Stomach (tissue), 9 donors: ENCODE data around the gene TMEM236. TPM values are rescaled to one million over a fixed set of nuclear protein-coding genes. Genes with fewer than 3 reads are reported as not detected.
A peak's percentile ranks its signal among the peaks of the same experiment; 100 is the strongest.

Experiments used
- DNase-seq, 2 donors: peaks; one replicate each; pipeline versions ENCODE4 v3.0.0 to v3.0.0-alpha.2; 2013 to 2019
- H3K27ac ChIP-seq, 5 donors: fragments of 200-600 bp in 4 of 5; sonication (generic) in 4 of 5; one replicate each; pipeline ENCODE4 v1.5.1; 2013 to 2019; ENCODE audit warnings: mild to moderate bottlenecking in 1 of 5, moderate library complexity in 1 of 5
- H3K27me3 ChIP-seq, 3 donors: fragments of 200-600 bp; sonication (generic); one replicate each; pipeline ENCODE4 v1.5.1; 2017 to 2019; ENCODE audit warnings: mixed run types in 1 of 3
- H3K36me3 ChIP-seq, 4 donors: fragments of 200-600 bp; sonication (generic); 1 replicate in 3 of 4; 2 replicates in 1 of 4; pipeline ENCODE4 v1.5.1; 2016 to 2019
- H3K4me1 ChIP-seq, 4 donors: fragments of 200-600 bp; sonication (generic); one replicate each; pipeline ENCODE4 v1.5.1; 2016 to 2019
- H3K4me3 ChIP-seq, 4 donors: fragments of 200-600 bp; sonication (generic) in 3 of 4; one replicate each; pipeline ENCODE4 v1.5.1; 2016 to 2019; ENCODE audit warnings: mild to moderate bottlenecking in 1 of 4
- H3K9me3 ChIP-seq, 4 donors: fragments of 200-600 bp; sonication (generic); one replicate each; pipeline ENCODE4 v1.5.1; 2016 to 2019
- CTCF ChIP-seq, 7 experiments: fragments of 450-650 bp in 4 of 7; fragments of 200-600 bp in 3 of 7; sonication (generic) in 3 of 7; IDR thresholded peaks; one replicate each; pipeline ENCODE4 v1.5.1; 2016 to 2019; ENCODE audit warnings: antibody characterized with exemption in 7 of 7, control low read depth in 2 of 7, mild to moderate bottlenecking in 1 of 7
- EP300 ChIP-seq: sonication (generic); formaldehyde crosslinking; IDR thresholded peaks from one replicate; pipeline ENCODE4 v1.6.1; 2017; ENCODE audit warnings: antibody characterized with exemption
- POLR2A ChIP-seq, 4 donors: fragments of 450-650 bp; IDR thresholded peaks; one replicate each; pipeline ENCODE4 v1.6.1; 2016; ENCODE audit warnings: antibody characterized with exemption in 4 of 4, control low read depth in 2 of 4, mild to moderate bottlenecking in 1 of 4, moderate library complexity in 1 of 4
- POLR2AphosphoS5 ChIP-seq, 3 donors: sonication (generic); formaldehyde crosslinking; IDR thresholded peaks; one replicate each; pipeline ENCODE4 v1.6.1; 2016; ENCODE audit warnings: antibody characterized with exemption in 3 of 3
- WGBS, 5 donors: extraction: QIAGEN DNeasy Blood & Tissue Kit in 3 of 5; methylation state at CpG; one replicate each; pipeline versions ENCODE4 v1.1.5 to v1.1.7; 2013 to 2018; 5-methylcytosine and 5-hydroxymethylcytosine counted together
- intact Hi-C: fragments of 100-400 bp; cut with DNase I; formaldehyde crosslinking; loops from one replicate; pipeline ENCODE4 v1.15.1; 2023; ENCODE audit warnings: low total_unique reads
- polyA plus RNA-seq, 3 donors: library from polyadenylated mRNA; stranded (reverse); fragments of 200-250 nt; gene quantifications; one replicate each; pipeline ENCODE4 v1.2.3, GENCODE V29; 2013
- total RNA-seq, 5 donors: library from RNA; depleted of rRNA; stranded (reverse); fragments of >200 nt; gene quantifications; one replicate each; pipeline versions ENCODE4 v1.1.0 to v1.2.3, GENCODE V29; 2014 to 2016
- donor health status: healthy with polysubstance abuse.
- donor health status: Bipolar disorder and iron deficiency.
- donor health status: healthy.

The TMEM236 gene
- total and polyA plus RNA-seq, 8 donors = 0.08 to 9.6 (median 1.3) TPM; not detected in 2

- H3K27ac ChIP-seq = peak overlapping the region in 1 of 5 donors; percentile 38
- peaks cover 0 to 16% (median 6%) of the 10 kb centered on the region in 4 donors for H3K4me1 ChIP-seq
- no peak for DNase-seq
- no peaks in the 10 kb centered on the region for H3K36me3 ChIP-seq
- TF ChIP-seq POLR2AphosphoS5 (IDR thresholded peaks at IDR 0.05) (no peak), CTCF (IDR thresholded peaks at IDR 0.05) (no peak), EP300 (no peak), POLR2A (IDR thresholded peaks at IDR 0.05) (no peak)
- no peaks in the 10 kb centered on the region for H3K9me3 ChIP-seq
- 55 to 74% (median 58%) methylated on average over 6 of the region's 6 CpGs for WGBS, 5 donors
- intact Hi-C loops = loop anchor here (5.0 kb wide), 1 partner anchor 137 kb away; no protein-coding TSS in a partner anchor
- H3K4me3 ChIP-seq = no peak overlapping the region
- H3K27me3 ChIP-seq = no peaks in the 10 kb centered on the region
These were observed 7.6 kb upstream of the TMEM236 start for GRCh38 chr10:17744341-17744861.

GRCh38 chr10:17747883-17748550 is 4.0 kb upstream of the TMEM236 start:
- Histone ChIP-seq H3K27ac (no peak overlapping the region), H3K9me3 (no peaks in the 10 kb centered on the region), H3K4me3 (no peak overlapping the region), H3K36me3 (no peaks in the 10 kb centered on the region), H3K4me1 (peaks cover 0 to 10% (median 1%) of the 10 kb centered on the region in 4 donors), H3K27me3 (no peaks in the 10 kb centered on the region)
- 70 to 81% (median 72%) methylated on average over 10 of the region's 10 CpGs for WGBS, 5 donors
- TF ChIP-seq EP300 (no peak), POLR2AphosphoS5 (IDR thresholded peaks at IDR 0.05) (no peak), POLR2A (IDR thresholded peaks at IDR 0.05) (no peak), CTCF (IDR thresholded peaks at IDR 0.05) (no peak)
- peak in 1 of 2 donors; percentile 39 for DNase-seq
- intact Hi-C loops = no loop called here

GRCh38 chr10:17749890-17750289 is 2.1 kb upstream of the TMEM236 start:
- no peak for DNase-seq
- Histone ChIP-seq H3K9me3 (no peaks in the 10 kb centered on the region), H3K27ac (no peak overlapping the region), H3K27me3 (no peaks in the 10 kb centered on the region), H3K4me1 (no peaks in the 10 kb centered on the region), H3K4me3 (no peak overlapping the region), H3K36me3 (no peaks in the 10 kb centered on the region)
- 91 to 97% (median 94%) methylated on average over 8 of the region's 8 CpGs for WGBS, 5 donors
- no peak for TF ChIP-seq CTCF (IDR thresholded peaks at IDR 0.05)
- TF ChIP-seq POLR2A (IDR thresholded peaks at IDR 0.05) = no peak
- TF ChIP-seq EP300 = no peak
- TF ChIP-seq POLR2AphosphoS5 (IDR thresholded peaks at IDR 0.05) = no peak
- intact Hi-C loops = no loop called here

GRCh38 chr10:17756557-17757217 is 4.7 kb downstream of the TMEM236 start:
- Histone ChIP-seq H3K36me3 (no peaks in the 10 kb centered on the region), H3K9me3 (no peaks in the 10 kb centered on the region), H3K27me3 (no peaks in the 10 kb centered on the region), H3K4me3 (peak overlapping the region in 3 of 4 donors; percentile 17 to 22 (median 20)), H3K27ac (peak overlapping the region; percentile 13 to 74 (median 34)), H3K4me1 (peaks cover 0 to 19% (median 5%) of the 10 kb centered on the region in 4 donors)
- intact Hi-C loops = no loop called here
- peak in 1 of 3 donors; percentile 11 for TF ChIP-seq POLR2AphosphoS5 (IDR thresholded peaks at IDR 0.05)
- TF ChIP-seq POLR2A (IDR thresholded peaks at IDR 0.05) = no peak
- no peak for TF ChIP-seq CTCF (IDR thresholded peaks at IDR 0.05)
- TF ChIP-seq EP300 = no peak
- 41 to 58% (median 45%) methylated on average over 7 of the region's 7 CpGs for WGBS, 5 donors
- peak; percentile 31 to 79 for DNase-seq
